Choroid plexus epithelial cell (primary cell): ENCODE results near the gene GJB2.

Source experiments
- DNase-seq: peaks from one replicate; pipeline ENCODE4 v3.0.0-alpha.2; 2010; ENCODE audit warnings: low read depth
- H3K4me3 ChIP-seq: 2 replicates; pipeline ENCODE4 v1.5.1; 2011; ENCODE audit warnings: low read depth, mild to moderate bottlenecking, control low read depth, low read length, moderate library complexity
- CTCF ChIP-seq: conservative IDR thresholded peaks from 2 replicates; pipeline ENCODE4 v1.5.1; 2011; ENCODE audit warnings: low read depth, mild to moderate bottlenecking, control low read depth, inconsistent platforms, low read length, moderate library complexity

GJB2 gene

GRCh38 chr13:20142927-20143480 lies 49.7 kb downstream of the GJB2 start:
- DNase-seq = no peak
- H3K4me3 ChIP-seq = no peak overlapping the region
- no peak for TF ChIP-seq CTCF

- TF ChIP-seq CTCF = no peak
- DNase-seq = no peak
- H3K4me3 ChIP-seq = no peak overlapping the region
Observed at GRCh38 chr13:20142023-20142926, 50.5 kb downstream of the GJB2 start.

GRCh38 chr13:20141238-20142022 lies 51.3 kb downstream of the GJB2 start:
- no peak for DNase-seq
- no peak for TF ChIP-seq CTCF

GRCh38 chr13:20140487-20140886 lies 52.3 kb downstream of the GJB2 start:
- DNase-seq = no peak
- H3K4me3 ChIP-seq = no peak overlapping the region
- no peak for TF ChIP-seq CTCF

More at GRCh38 chr13:20141238-20142022, 51.3 kb downstream of the GJB2 start:
- no peak overlapping the region for H3K4me3 ChIP-seq

- no peak for DNase-seq
- TF ChIP-seq CTCF = no peak
- no peak overlapping the region for H3K4me3 ChIP-seq
Observed at GRCh38 chr13:20137875-20138274, 54.9 kb downstream of the GJB2 start.
